Lower leg skin (tissue), 4 donors: ENCODE results near the gene COL8A1. TPM values are rescaled to one million over a fixed set of nuclear protein-coding genes. Genes with fewer than 3 reads are reported as not detected.
A peak's percentile ranks its signal among the peaks of the same experiment; 100 is the strongest.

ENCODE experiments used
- DNase-seq, 2 donors: peaks; one replicate each; pipeline ENCODE4 v3.0.0-alpha.2; 2019; ENCODE audit warnings: low spot score in 2 of 2
- H3K4me3 ChIP-seq: fragments of 200-600 bp; sonication (generic); 2 replicates; pipeline ENCODE4 v1.5.1; 2017; ENCODE audit warnings: mild to moderate bottlenecking, low read depth; ENCODE audit not compliant: poor library complexity, severe bottlenecking
- POLR2A ChIP-seq, 2 donors: fragments of 450-650 bp; IDR thresholded peaks; one replicate each; pipeline ENCODE4 v1.6.1; 2016 to 2017; ENCODE audit warnings: antibody characterized with exemption in 2 of 2, mild to moderate bottlenecking in 1 of 2, moderate library complexity in 1 of 2
- WGBS, 2 donors: methylation state at CpG; one replicate each; pipeline ENCODE4 v1.1.5; 2018; 5-methylcytosine and 5-hydroxymethylcytosine counted together
- intact Hi-C: fragments of 100-400 bp; cut with DNase I; formaldehyde crosslinking; loops from one replicate; pipeline ENCODE4 v1.15.0; 2023; ENCODE audit warnings: low total_unique reads
- total RNA-seq, 4 donors: library from RNA; depleted of rRNA; stranded (reverse); fragments of >200 nt; gene quantifications; one replicate each; pipeline ENCODE4 v1.1.0, GENCODE V29; 2016
- TF ChIP-seq, protein P1 (sequence below), 3 donors: fragments of 450-650 bp; IDR thresholded peaks; one replicate each; pipeline ENCODE4 v1.5.1; 2016; ENCODE audit warnings: antibody characterized with exemption in 3 of 3, mild to moderate bottlenecking in 3 of 3, moderate library complexity in 2 of 3

The COL8A1 gene
- total RNA-seq, 4 donors from 2014 or later: 5.0 to 11.5 (median 7.2) TPM

DNA sequence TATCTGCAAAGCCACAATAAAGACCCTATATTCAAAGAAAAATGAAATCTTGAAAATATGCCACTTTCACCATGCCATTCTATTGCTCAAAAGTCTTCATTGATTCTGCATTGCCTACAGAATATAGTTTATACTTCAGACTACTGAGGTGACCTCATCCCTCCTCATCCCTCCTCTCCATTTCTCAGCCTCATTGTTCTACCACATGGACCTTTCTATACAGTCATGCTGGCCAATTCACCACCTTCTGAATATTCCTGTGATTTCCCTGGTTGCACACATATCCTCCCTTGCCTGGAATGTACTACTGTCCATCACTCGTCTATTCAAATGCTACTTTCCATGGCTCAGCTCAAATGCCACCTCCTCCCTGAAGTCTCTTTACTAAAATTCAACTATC lies 3.5 kb upstream of the COL8A1 start:
- 93 to 95% methylated on average over 1 of the region's 1 CpG for WGBS, 2 donors
- no peak for DNase-seq
- H3K4me3 ChIP-seq: no peak overlapping the region
- no peak for TF ChIP-seq POLR2A (IDR thresholded peaks at IDR 0.05)
- TF ChIP-seq, protein P1, sequence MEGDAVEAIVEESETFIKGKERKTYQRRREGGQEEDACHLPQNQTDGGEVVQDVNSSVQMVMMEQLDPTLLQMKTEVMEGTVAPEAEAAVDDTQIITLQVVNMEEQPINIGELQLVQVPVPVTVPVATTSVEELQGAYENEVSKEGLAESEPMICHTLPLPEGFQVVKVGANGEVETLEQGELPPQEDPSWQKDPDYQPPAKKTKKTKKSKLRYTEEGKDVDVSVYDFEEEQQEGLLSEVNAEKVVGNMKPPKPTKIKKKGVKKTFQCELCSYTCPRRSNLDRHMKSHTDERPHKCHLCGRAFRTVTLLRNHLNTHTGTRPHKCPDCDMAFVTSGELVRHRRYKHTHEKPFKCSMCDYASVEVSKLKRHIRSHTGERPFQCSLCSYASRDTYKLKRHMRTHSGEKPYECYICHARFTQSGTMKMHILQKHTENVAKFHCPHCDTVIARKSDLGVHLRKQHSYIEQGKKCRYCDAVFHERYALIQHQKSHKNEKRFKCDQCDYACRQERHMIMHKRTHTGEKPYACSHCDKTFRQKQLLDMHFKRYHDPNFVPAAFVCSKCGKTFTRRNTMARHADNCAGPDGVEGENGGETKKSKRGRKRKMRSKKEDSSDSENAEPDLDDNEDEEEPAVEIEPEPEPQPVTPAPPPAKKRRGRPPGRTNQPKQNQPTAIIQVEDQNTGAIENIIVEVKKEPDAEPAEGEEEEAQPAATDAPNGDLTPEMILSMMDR (IDR thresholded peaks at IDR 0.05): no peak
- intact Hi-C loops: no loop called here

DNA sequence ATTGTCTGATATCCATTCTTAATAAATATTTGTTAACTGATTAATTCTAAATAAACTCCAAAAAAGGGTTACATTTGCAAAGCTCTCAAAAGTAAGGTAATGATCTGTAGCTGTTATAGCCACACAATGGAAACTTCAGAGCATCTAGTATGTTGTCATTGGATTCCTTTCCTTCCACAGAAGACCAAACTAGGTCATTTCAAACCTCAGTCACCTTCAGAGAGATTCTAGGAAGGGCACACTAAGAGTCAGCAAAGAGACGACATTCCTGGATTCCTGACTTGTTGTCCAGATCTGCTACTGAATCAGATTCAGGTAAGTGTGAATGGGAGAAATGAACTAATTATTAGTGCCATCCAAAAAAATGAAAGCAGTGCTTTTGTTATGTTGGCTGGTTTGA lies 3.0 kb upstream of the COL8A1 start:
- intact Hi-C loops: no loop called here
- no peak for TF ChIP-seq POLR2A (IDR thresholded peaks at IDR 0.05)
- TF ChIP-seq, protein P1 (IDR thresholded peaks at IDR 0.05): no peak
- no peak for DNase-seq
- no peak overlapping the region for H3K4me3 ChIP-seq
- WGBS, 2 donors: 70 to 73% methylated on average over 1 of the region's 1 CpG

DNA sequence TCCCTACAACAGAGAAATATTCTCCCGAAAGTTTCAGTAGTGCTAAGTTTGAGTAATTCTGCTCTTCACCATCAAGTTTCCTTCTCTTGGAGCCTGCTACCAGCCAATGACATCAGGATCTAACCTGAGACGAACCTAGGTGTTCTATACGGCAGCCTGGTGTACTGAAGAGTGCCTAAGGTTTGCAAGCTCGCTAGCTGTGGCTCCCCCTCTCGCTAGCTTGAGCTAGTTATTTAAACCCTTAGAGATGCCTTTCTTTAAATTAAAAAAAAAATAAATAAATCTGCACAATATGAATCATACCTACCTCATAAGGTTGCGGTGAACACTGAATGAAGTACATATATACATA lies 1.4 kb upstream of the COL8A1 start:
- no peak for DNase-seq

DNA sequence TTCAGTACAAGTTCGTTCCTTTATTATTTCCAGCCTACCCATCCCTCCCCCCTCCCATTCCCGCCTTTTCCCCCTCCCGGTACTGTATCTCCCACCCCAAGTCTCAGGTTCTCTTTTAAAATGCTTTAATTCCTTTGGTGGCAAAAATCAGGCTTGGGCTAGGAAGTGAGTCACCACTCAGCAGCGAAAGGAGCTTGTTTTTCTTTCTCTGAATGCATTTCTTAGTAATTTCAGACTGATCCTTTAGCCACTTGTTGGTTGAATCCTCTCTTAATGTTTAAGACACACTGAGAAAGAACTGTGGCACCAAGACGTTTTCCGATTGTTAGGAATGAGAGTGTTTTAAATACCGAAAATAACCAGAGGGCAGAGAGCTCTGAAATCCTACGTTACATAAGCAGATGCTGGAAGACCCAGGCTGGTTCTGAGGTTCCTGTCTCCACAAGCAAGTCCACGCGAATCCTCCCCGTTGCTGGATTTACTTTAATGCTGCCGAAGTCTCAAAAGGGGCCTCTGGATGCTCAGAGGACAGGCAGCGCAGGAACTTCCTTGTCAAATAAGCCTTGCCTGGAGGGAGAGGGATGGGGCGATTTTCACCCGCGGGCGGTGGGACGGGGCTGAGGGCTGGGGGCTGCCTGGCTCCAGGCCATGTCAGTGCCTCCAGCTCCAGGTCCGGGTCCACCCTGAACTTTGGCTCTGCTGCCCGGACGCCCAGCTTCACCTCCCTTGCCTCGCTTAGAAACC lies 854 bp upstream of the COL8A1 start:
- WGBS, 2 donors: 0 to 1% methylated on average over 17 to 22 of the region's 22 CpGs
- no peak for DNase-seq
- TF ChIP-seq, protein P1 (IDR thresholded peaks at IDR 0.05): no peak
- TF ChIP-seq POLR2A (IDR thresholded peaks at IDR 0.05): no peak
- intact Hi-C loops: no loop called here
- H3K4me3 ChIP-seq: peak overlapping the region; percentile 15

More for the DNA sequence above, 1.4 kb upstream of the COL8A1 start:
- intact Hi-C loops: no loop called here
- no peak overlapping the region for H3K4me3 ChIP-seq
- WGBS, 2 donors: 11 to 16% methylated on average over 6 of the region's 6 CpGs
- TF ChIP-seq, protein P1 (IDR thresholded peaks at IDR 0.05): no peak
- no peak for TF ChIP-seq POLR2A (IDR thresholded peaks at IDR 0.05)

DNA sequence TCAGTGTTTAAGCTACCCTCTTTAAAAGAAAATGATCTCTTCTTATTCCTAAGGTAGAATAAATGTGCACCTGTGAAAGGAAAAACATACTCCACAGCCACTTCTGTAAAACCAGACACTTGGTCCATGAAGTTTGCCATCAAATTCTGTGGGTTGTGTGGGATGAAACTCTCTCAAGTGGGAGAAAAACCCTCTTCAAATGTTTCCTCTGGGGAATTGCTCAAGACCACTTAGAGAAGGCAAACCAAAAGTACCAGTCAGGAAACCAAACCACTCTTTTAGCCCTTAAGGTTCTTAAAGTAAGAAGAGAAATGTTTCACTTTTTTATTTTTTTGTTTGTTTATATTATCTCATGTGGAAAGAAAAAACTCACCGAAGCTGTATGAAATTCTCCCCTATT lies 1.2 kb downstream of the COL8A1 start:
- intact Hi-C loops: no loop called here
- TF ChIP-seq, protein P1 (IDR thresholded peaks at IDR 0.05): no peak
- no peak for TF ChIP-seq POLR2A (IDR thresholded peaks at IDR 0.05)
- no peak for DNase-seq
- no peak overlapping the region for H3K4me3 ChIP-seq
- WGBS, 2 donors: 54 to 56% methylated on average over 1 of the region's 1 CpG
